Heart left ventricle (tissue), 16 donors: Measurements from ENCODE around the gene TMTC2. TPM values are rescaled to one million over a fixed set of nuclear protein-coding genes. Genes with fewer than 3 reads are reported as not detected.

Source experiments
- ATAC-seq, 4 donors: fragments of 200-7000 bp; cut with Tn5 transposase; one replicate each; pipeline ENCODE4 v1.9.1; 2020 to 2022; ENCODE audit warnings: moderate library complexity in 4 of 4, mild to moderate bottlenecking in 3 of 4, moderate number of reproducible peaks in 1 of 4
- DNase-seq, 5 donors: peaks; one replicate each; pipeline ENCODE4 v3.0.0-alpha.2; 2020
- H3K27ac ChIP-seq, 12 donors: fragments of 200-600 bp; sonication (generic) in 4 of 12; one replicate each; pipeline versions ENCODE4 v1.5.0 to v1.8.0; 2016 to 2022; ENCODE audit warnings: mild to moderate bottlenecking in 2 of 12
- H3K27me3 ChIP-seq, 9 donors: fragments of 200-600 bp; sonication (generic) in 2 of 9; one replicate each; pipeline versions ENCODE4 v1.5.1 to v1.8.0; 2016 to 2022; ENCODE audit warnings: mild to moderate bottlenecking in 3 of 9
- H3K36me3 ChIP-seq, 9 donors: fragments of 200-600 bp; sonication (generic) in 2 of 9; one replicate each; pipeline versions ENCODE4 v1.5.0 to v1.8.0; 2018 to 2022; ENCODE audit warnings: mild to moderate bottlenecking in 2 of 9
- H3K4me1 ChIP-seq, 12 donors: fragments of 200-600 bp; sonication (generic) in 4 of 12; one replicate each; pipeline versions ENCODE4 v1.5.0 to v1.8.0; 2016 to 2022; ENCODE audit warnings: mild to moderate bottlenecking in 3 of 12
- H3K4me3 ChIP-seq, 12 donors: fragments of 200-600 bp; sonication (generic) in 4 of 12; one replicate each; pipeline versions ENCODE4 v1.5.0 to v1.8.0; 2017 to 2022; ENCODE audit warnings: mild to moderate bottlenecking in 9 of 12, moderate library complexity in 4 of 12
- H3K9me3 ChIP-seq, 12 donors: fragments of 200-600 bp; sonication (generic) in 4 of 12; one replicate each; pipeline versions ENCODE4 v1.5.0 to v1.8.0; 2016 to 2022; ENCODE audit warnings: mild to moderate bottlenecking in 1 of 12
- CTCF ChIP-seq, 12 donors: fragments of 200-600 bp; sonication (generic) in 4 of 12; IDR thresholded peaks; one replicate each; pipeline versions ENCODE4 v1.5.0 to v1.8.0; 2018 to 2022; ENCODE audit warnings: antibody characterized with exemption in 12 of 12, mild to moderate bottlenecking in 5 of 12
- POLR2A ChIP-seq, 2 donors: fragments of 450-650 bp; IDR thresholded peaks; one replicate each; pipeline ENCODE4 v1.6.1; 2017; ENCODE audit warnings: antibody characterized with exemption in 2 of 2, mild to moderate bottlenecking in 2 of 2, moderate library complexity in 2 of 2
- WGBS, 4 donors: extraction: QIAGEN DNeasy Blood & Tissue Kit in 2 of 4; methylation state at CpG; one replicate each; pipeline versions ENCODE4 v1.1.5 to v1.1.7; 2013 to 2018; 5-methylcytosine and 5-hydroxymethylcytosine counted together
- intact Hi-C, 10 donors: fragments of 100-400 bp; cut with DNase I; formaldehyde crosslinking; loops; one replicate each; pipeline versions ENCODE4 v1.11.1 to v1.14.2; 2022
- polyA plus RNA-seq, 2 donors: library from polyadenylated mRNA; stranded (reverse); fragments of 200-250 nt; gene quantifications; one replicate each; pipeline ENCODE4 v1.2.3, GENCODE V29; 2013
- total RNA-seq, 9 donors: library from RNA; depleted of rRNA in 2 of 9; stranded (reverse); fragments of >200 nt in 2 of 9; fragmentation: NEBNext Ultra II Directional in 3 of 9; extraction: Animal tissue kit (Norgen Biotek cat#: 25700) in 3 of 9; gene quantifications; one replicate each; pipeline versions ENCODE4 v1.1.0 to v1.2.4, GENCODE V29; 2016 to 2023
- donor health status: ischemic (EF 13 %, LVEDD 7.1; RV severe dilation, severe dysfunction).
- donor health status: healthy with polysubstance abuse.
- donor health status: DM: no; HTN: yes; CAD: no.
- donor health status: DM: no; HTN: no; CAD: no.
- donor health status: ischemic (EF 25% LVEDD 6.9; RV normal size, moderate dysfunction).
- donor health status: ischemic (EF 25% LVEDD 5.7; RV mildly dilated, moderate dysfunction).
- donor health status: healthy.
- donor health status: DM: yes; HTN: yes; CAD: no.
- donor health status: ischemic (EF 35%, LVEDD 5.7; RV mildly dilated, moderate dysfunction).
- donor health status: nonischemic (EF 11% LVEDD 7.7; RV severe dilation, severe dysfunction).
- donor health status: DM: yes; HTN: yes; CAD: no.
- donor health status: PGD.
- donor health status: ischemic (EF 29% LVEDD 5.4; RV normal size, mild dysfunction).
- donor health status: nonischemic (EF 23%, LVEDD 6.1; RV moderate dilation, normal function).

TMTC2 gene
- total and polyA plus RNA-seq, 11 donors = 1.1 to 5.7 (median 3.3) TPM

DNA sequence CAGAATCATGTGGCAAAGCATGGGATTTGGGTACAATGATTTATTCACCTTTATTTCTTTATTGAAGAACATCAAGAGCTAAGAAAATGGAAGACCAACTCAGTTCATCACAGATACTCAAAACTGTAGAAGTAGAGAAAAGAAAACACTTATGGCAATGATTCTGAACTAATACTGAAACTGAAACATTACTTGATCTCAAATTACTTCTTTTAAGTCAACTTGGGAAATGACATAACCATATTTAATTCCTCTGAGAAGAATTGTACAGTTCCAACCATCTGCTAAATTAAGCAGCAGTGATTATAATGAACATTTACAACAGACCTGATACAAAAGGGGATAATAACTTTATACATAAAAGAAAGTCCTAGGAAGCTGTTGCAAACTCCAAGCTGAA, 466.5 kb downstream of the TMTC2 start:
- no peak for ATAC-seq
- intact Hi-C loops = no loop called here
- TF ChIP-seq CTCF (IDR thresholded peaks at IDR 0.05) = no peak

DNA sequence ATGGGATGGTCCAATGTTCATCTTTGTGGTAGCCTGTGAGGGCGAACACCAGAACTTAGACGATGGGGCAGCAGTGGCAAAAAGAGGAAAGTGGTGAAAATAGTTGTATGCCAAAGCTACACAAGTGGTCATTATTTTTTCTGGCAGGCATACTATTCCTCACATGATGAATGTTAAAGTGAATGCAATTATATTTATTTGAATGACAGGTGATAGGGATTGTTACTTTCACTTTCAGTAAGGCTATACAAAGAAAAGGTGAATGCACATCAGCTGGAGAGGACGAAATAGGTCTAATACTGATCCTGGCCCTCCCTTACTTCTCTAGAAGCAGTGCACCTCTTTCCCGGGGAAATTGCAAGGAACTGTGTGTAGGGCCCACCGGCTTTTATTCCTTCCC, 470.1 kb downstream of the TMTC2 start:
- no peak for TF ChIP-seq POLR2A (IDR thresholded peaks at IDR 0.05)
- no peaks in the 10 kb centered on the region for H3K4me1 ChIP-seq
- DNase-seq (no peak), ATAC-seq (no peak)
- WGBS, 4 donors = 90 to 97% (median 94%) methylated on average over 5 of the region's 5 CpGs
- H3K4me3 ChIP-seq = no peak overlapping the region
- H3K36me3 ChIP-seq = no peaks in the 10 kb centered on the region
- no peak overlapping the region for H3K27ac ChIP-seq
- intact Hi-C loops = no loop called here
- peaks cover 0 to 5% (median 0%) of the 10 kb centered on the region in 12 donors for H3K9me3 ChIP-seq
- H3K27me3 ChIP-seq = no peaks in the 10 kb centered on the region

More for the DNA sequence above, 466.5 kb downstream of the TMTC2 start:
- no peak for DNase-seq
- no peaks in the 10 kb centered on the region for H3K36me3 ChIP-seq
- H3K27ac ChIP-seq = no peak overlapping the region
- no peaks in the 10 kb centered on the region for H3K27me3 ChIP-seq
- H3K9me3 ChIP-seq = peaks cover 0 to 5% (median 0%) of the 10 kb centered on the region in 12 donors
- no peaks in the 10 kb centered on the region for H3K4me1 ChIP-seq
- no peak overlapping the region for H3K4me3 ChIP-seq

DNA sequence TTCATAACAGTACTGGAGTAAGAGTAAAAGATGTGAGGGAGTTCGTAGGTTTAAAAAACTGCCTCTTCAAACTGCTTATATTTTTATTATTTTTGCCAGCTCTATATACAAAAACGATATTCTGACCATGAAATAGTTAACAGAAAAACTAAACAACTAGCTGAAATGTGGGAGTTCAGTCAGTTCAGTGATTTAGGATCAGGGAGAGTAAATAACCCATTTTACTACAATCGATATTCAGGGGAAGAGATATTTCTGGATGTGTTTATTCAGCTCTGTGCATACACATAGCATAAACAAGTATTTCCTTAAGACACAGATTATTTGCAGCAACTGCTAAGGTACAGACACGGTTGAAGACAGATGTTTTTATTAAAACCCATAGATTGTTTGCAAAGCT, 470.9 kb downstream of the TMTC2 start:
- intact Hi-C loops = no loop called here
- H3K36me3 ChIP-seq = no peaks in the 10 kb centered on the region
- no peak for ATAC-seq
- H3K4me3 ChIP-seq = no peak overlapping the region
- H3K27ac ChIP-seq = no peak overlapping the region
- DNase-seq = no peak
- TF ChIP-seq CTCF (IDR thresholded peaks at IDR 0.05) = no peak
- TF ChIP-seq POLR2A (IDR thresholded peaks at IDR 0.05) = no peak
- H3K4me1 ChIP-seq = no peaks in the 10 kb centered on the region
- WGBS, 4 donors = 72 to 83% (median 74%) methylated on average over 4 of the region's 4 CpGs
- H3K9me3 ChIP-seq = peaks cover 0 to 5% (median 0%) of the 10 kb centered on the region in 12 donors
- no peaks in the 10 kb centered on the region for H3K27me3 ChIP-seq

DNA sequence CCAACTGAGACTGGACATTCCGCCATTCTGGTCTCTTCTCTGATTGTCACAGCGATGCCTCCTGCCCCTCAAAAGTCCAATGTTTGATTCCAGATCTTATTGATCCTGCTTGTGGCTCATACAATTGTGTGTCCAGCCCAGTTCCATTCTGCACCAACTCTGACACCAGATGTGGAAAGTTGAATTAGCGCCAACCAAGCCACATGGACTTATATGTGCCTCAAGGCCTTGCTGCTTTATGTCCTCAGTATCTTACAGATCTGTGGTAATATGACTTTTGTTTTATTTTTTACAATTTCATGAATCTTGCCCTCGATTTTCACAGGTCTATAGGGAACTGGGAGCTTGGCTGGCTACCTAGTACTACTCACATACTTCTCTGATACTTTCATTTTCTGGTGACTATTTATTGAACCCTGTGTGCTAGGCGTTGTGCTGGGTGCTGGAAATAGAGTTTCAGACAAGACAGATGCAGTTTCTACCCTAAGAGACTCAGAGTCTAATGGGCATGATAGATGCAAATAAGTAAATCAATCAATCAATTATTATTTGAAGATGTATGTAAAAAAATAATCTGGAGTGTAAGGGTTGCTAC, 472.0 kb downstream of the TMTC2 start:
- TF ChIP-seq CTCF (IDR thresholded peaks at IDR 0.05) = no peak
- TF ChIP-seq POLR2A (IDR thresholded peaks at IDR 0.05) = no peak
- H3K27ac ChIP-seq = no peak overlapping the region
- intact Hi-C loops = no loop called here

GRCh38 chr12:83161456-83161855, 474.8 kb downstream of the TMTC2 start:
- no peaks in the 10 kb centered on the region for H3K4me1 ChIP-seq
- DNase-seq (no peak), ATAC-seq (no peak)
- TF ChIP-seq POLR2A (IDR thresholded peaks at IDR 0.05) (no peak), CTCF (IDR thresholded peaks at IDR 0.05) (no peak)
- intact Hi-C loops = loop anchor here in 1 of 10 donors (2.0 kb wide), 1 partner anchor 13 kb away; no protein-coding TSS in a partner anchor
- H3K9me3 ChIP-seq = peaks cover 0 to 3% (median 0%) of the 10 kb centered on the region in 12 donors
- no peak overlapping the region for H3K27ac ChIP-seq
- no peaks in the 10 kb centered on the region for H3K36me3 ChIP-seq
- 90 to 97% (median 96%) methylated on average over 1 of the region's 1 CpG for WGBS, 4 donors
- H3K4me3 ChIP-seq = no peak overlapping the region
- H3K27me3 ChIP-seq = no peaks in the 10 kb centered on the region

More for the DNA sequence above, 472.0 kb downstream of the TMTC2 start:
- ATAC-seq (no peak), DNase-seq (no peak)
- WGBS, 4 donors = 89 to 92% (median 91%) methylated on average over 5 of the region's 5 CpGs
- no peaks in the 10 kb centered on the region for H3K27me3 ChIP-seq
- no peak overlapping the region for H3K4me3 ChIP-seq
- no peaks in the 10 kb centered on the region for H3K4me1 ChIP-seq
- no peaks in the 10 kb centered on the region for H3K36me3 ChIP-seq
- H3K9me3 ChIP-seq = peaks cover 0 to 5% (median 0%) of the 10 kb centered on the region in 12 donors
